Measurements from ENCODE around the gene PKN1. TPM values are rescaled to one million over a fixed set of nuclear protein-coding genes. Genes with fewer than 3 reads are reported as not detected.

Gene PKN1
- total RNA-seq, 1 donor from 2014 or later, result 68.3 TPM

DNA sequence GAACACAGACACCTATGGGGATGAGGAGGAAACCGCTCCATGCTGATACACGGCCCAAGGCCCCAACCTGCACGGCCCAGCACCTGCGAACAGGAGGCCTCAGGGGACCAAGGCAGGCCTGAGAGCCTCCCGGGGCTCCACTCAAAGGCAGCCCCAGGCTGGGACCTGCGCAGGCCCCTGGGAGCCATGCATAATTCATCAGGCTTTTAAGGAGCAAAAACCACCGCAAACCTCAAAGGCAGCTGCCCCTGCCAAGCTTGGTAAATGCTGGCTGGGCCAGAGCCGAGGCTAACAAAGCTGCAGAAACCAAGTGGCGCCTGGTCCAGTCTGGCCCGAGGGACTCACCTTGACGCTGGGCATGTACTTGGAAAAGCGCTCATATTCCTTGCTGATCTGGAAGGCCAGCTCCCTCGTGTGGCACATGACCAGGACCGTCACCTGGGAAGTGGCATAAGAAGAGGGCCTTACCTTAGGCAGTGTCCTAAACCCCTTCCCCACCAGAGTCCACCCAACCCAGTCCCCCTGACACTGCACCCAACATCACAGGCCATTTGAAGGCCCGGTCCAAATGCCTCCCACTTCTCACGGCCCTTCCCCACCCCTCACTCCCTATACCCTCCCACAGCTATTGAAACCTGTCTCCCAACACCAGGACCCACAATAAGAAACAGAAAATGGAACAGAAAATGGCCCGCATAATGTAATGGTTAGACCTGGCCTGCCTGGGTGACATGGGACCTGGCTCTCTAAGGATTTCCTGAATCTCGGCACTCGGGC is 21.8 kb upstream of the PKN1 start:
- Histone ChIP-seq H2AFZ (ENCODE audit: low read depth, low read length) (no peak overlapping the region), H3K9me3 (ENCODE audit: insufficient read depth, low read depth, low read length) (no peaks in the 10 kb centered on the region), H3K4me2 (ENCODE audit: low read length) (no peak overlapping the region), H3K4me1 (ENCODE audit: insufficient read depth, low read length) (peaks cover 9% of the 10 kb centered on the region), H4K20me1 (ENCODE audit: insufficient read depth, low read length) (peaks cover 95% of the 10 kb centered on the region), H3K9ac (ENCODE audit: low read length) (no peak overlapping the region), H3K27me3 (ENCODE audit: insufficient read depth, low read length) (no peaks in the 10 kb centered on the region), H3K27ac (ENCODE audit: low read depth, low read length) (no peak overlapping the region), H3K79me2 (ENCODE audit: insufficient read depth, low read length) (peaks cover 68% of the 10 kb centered on the region), H3K4me3 (ENCODE audit: insufficient read depth, low read depth, low read length) (no peak overlapping the region), H3K36me3 (ENCODE audit: insufficient read depth, low read length) (peaks cover 46% of the 10 kb centered on the region)
- H3K27me3 Mint-ChIP-seq (ENCODE audit: low read depth, unreplicated experiment), result no peaks in the 10 kb centered on the region
- peaks cover 9% of the 10 kb centered on the region for H3K36me3 Mint-ChIP-seq (ENCODE audit: low read depth, unreplicated experiment)
- no peaks in the 10 kb centered on the region for H3K9me3 Mint-ChIP-seq (ENCODE audit: unreplicated experiment)
- no peak overlapping the region for H3K4me3 Mint-ChIP-seq (ENCODE audit: unreplicated experiment)
- no peak for DNase-seq (ENCODE audit: low read depth)
- no peak for FAIRE-seq
- H3K4me1 Mint-ChIP-seq (ENCODE audit: low read depth, unreplicated experiment), result peaks cover 21% of the 10 kb centered on the region
- TF ChIP-seq EZH2 (IDR thresholded peaks at IDR 0.05; ENCODE audit: insufficient read depth, low read length) (no peak), CTCF (IDR thresholded peaks at IDR 0.05; ENCODE audit: insufficient read depth, low read depth, low read length) (no peak)
- H3K27ac Mint-ChIP-seq (ENCODE audit: unreplicated experiment), result no peak overlapping the region

DNA sequence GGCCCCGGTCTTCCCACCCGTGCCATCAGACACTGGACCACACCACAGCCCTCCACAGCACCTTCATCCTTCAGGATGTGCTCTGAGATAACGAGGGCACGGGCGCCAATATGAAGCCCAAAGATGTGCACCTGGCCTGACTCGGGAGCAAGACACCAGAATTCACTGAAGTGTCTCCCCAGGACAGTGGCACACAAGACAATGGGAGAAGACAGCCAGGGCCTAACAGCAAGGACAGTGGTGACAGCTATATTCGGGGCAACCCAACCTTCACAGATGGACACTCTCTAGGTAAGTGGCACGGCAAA is 21.2 kb upstream of the PKN1 start:
- H2AFZ ChIP-seq (ENCODE audit: low read depth, low read length), result no peak overlapping the region
- DNase-seq (ENCODE audit: low read depth) (no peak), FAIRE-seq (no peak)
- no peak overlapping the region for H3K4me2 ChIP-seq (ENCODE audit: low read length)
- Mint-ChIP-seq H3K27me3 (ENCODE audit: low read depth, unreplicated experiment) (no peaks in the 10 kb centered on the region), H3K27ac (ENCODE audit: unreplicated experiment) (no peak overlapping the region), H3K36me3 (ENCODE audit: low read depth, unreplicated experiment) (peaks cover 9% of the 10 kb centered on the region), H3K9me3 (ENCODE audit: unreplicated experiment) (no peaks in the 10 kb centered on the region), H3K4me3 (ENCODE audit: unreplicated experiment) (no peak overlapping the region), H3K4me1 (ENCODE audit: low read depth, unreplicated experiment) (peaks cover 25% of the 10 kb centered on the region)
- peaks cover 73% of the 10 kb centered on the region for H3K79me2 ChIP-seq (ENCODE audit: insufficient read depth, low read length)
- TF ChIP-seq CTCF (IDR thresholded peaks at IDR 0.05; ENCODE audit: insufficient read depth, low read depth, low read length), result no peak
- TF ChIP-seq EZH2 (IDR thresholded peaks at IDR 0.05; ENCODE audit: insufficient read depth, low read length), result no peak
- H3K4me3 ChIP-seq (ENCODE audit: insufficient read depth, low read depth, low read length), result no peak overlapping the region
- peaks cover 48% of the 10 kb centered on the region for H3K36me3 ChIP-seq (ENCODE audit: insufficient read depth, low read length)
- no peaks in the 10 kb centered on the region for H3K27me3 ChIP-seq (ENCODE audit: insufficient read depth, low read length)
- H3K9ac ChIP-seq (ENCODE audit: low read length), result no peak overlapping the region
- H3K4me1 ChIP-seq (ENCODE audit: insufficient read depth, low read length), result peaks cover 11% of the 10 kb centered on the region
- no peaks in the 10 kb centered on the region for H3K9me3 ChIP-seq (ENCODE audit: insufficient read depth, low read depth, low read length)
- peaks cover 95% of the 10 kb centered on the region for H4K20me1 ChIP-seq (ENCODE audit: insufficient read depth, low read length)
- no peak overlapping the region for H3K27ac ChIP-seq (ENCODE audit: low read depth, low read length)

GRCh38 chr19:14412324-14412995 is 20.6 kb upstream of the PKN1 start:
- Histone ChIP-seq H3K27me3 (ENCODE audit: insufficient read depth, low read length) (no peaks in the 10 kb centered on the region), H3K4me2 (ENCODE audit: low read length) (no peak overlapping the region), H3K79me2 (ENCODE audit: insufficient read depth, low read length) (peaks cover 79% of the 10 kb centered on the region), H3K27ac (ENCODE audit: low read depth, low read length) (no peak overlapping the region), H4K20me1 (ENCODE audit: insufficient read depth, low read length) (peaks cover 98% of the 10 kb centered on the region), H2AFZ (ENCODE audit: low read depth, low read length) (no peak overlapping the region), H3K9ac (ENCODE audit: low read length) (no peak overlapping the region), H3K4me1 (ENCODE audit: insufficient read depth, low read length) (peaks cover 14% of the 10 kb centered on the region), H3K4me3 (ENCODE audit: insufficient read depth, low read depth, low read length) (no peak overlapping the region), H3K36me3 (ENCODE audit: insufficient read depth, low read length) (peaks cover 48% of the 10 kb centered on the region), H3K9me3 (ENCODE audit: insufficient read depth, low read depth, low read length) (no peaks in the 10 kb centered on the region)
- Mint-ChIP-seq H3K36me3 (ENCODE audit: low read depth, unreplicated experiment) (peaks cover 9% of the 10 kb centered on the region), H3K27ac (ENCODE audit: unreplicated experiment) (no peak overlapping the region), H3K27me3 (ENCODE audit: low read depth, unreplicated experiment) (no peaks in the 10 kb centered on the region), H3K9me3 (ENCODE audit: unreplicated experiment) (no peaks in the 10 kb centered on the region), H3K4me3 (ENCODE audit: unreplicated experiment) (no peak overlapping the region), H3K4me1 (ENCODE audit: low read depth, unreplicated experiment) (peaks cover 28% of the 10 kb centered on the region)
- no peak for DNase-seq (ENCODE audit: low read depth)
- no peak for FAIRE-seq
- no peak for TF ChIP-seq EZH2 (IDR thresholded peaks at IDR 0.05; ENCODE audit: insufficient read depth, low read length)
- no peak for TF ChIP-seq CTCF (IDR thresholded peaks at IDR 0.05; ENCODE audit: insufficient read depth, low read depth, low read length)
